T-helper 1 cell (primary cell): ENCODE data around the gene C1orf56.
A peak's percentile ranks its signal among the peaks of the same experiment; 100 is the strongest.
"Not testable (repeated sequence)": the region's sequence is repeated elsewhere in the genome, so short reads cannot be mapped to it uniquely, and the experiment has no call there.

Experiments used
- DNase-seq, 5 donors: peaks; one replicate each; pipeline ENCODE4 v3.0.0-alpha.2; 2012 to 2020

C1orf56 gene

DNA sequence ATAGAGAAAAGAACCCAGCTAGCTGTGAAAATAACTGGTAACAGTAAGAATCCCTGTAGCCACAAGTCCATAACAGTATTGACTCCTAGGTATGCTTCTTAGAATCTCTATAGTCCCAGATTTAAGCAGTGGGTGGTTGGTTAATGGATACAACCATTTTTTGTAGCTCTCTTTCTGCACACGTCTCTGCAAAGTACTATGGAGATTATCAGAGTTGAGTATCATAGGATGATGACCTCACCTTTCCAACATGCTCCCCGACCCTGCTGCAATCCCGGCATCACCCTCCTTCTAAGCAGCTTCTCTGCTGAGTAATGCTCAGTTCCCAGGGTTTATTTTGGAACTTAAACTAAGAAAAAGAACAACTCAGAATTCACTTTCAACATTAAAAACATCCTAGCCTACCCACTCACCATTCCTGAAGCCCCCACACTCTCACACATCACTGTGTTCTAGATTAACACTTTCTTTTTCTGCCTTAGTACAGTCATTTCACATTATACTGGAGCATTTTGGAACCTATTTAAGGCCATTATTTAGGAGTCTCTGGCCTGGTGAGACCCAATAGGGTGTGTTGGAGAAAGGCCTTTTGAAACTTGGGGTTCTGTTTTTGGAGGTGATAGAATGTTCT, 15.3 kb downstream of the C1orf56 start:
- DNase-seq = no peak

DNA sequence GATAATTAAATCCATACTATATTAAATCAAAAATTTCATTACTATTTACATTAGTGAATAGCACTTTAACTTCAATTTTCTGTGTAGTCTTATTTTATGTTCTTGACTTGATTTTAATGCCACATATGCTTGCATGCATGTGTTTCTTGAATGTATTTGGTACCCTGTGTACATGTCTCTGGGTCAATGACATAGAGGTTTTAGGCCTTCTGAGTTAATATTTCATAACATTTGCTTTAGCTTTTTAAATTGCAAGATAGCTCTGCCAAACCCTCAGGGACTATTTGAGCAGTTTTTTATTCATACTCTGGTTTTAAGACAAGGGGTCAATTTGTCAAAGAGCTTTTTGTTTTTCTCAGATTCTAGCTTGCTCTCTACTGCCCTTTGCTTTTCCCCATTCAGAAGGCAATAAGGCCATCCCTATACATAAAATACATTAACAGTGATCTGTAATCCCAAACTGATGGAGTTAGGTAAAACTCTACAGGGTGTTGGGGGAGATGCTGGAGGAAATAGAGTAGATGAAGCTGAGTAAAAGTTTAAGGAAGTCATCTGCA, 17.6 kb downstream of the C1orf56 start:
- DNase-seq = no peak

DNA sequence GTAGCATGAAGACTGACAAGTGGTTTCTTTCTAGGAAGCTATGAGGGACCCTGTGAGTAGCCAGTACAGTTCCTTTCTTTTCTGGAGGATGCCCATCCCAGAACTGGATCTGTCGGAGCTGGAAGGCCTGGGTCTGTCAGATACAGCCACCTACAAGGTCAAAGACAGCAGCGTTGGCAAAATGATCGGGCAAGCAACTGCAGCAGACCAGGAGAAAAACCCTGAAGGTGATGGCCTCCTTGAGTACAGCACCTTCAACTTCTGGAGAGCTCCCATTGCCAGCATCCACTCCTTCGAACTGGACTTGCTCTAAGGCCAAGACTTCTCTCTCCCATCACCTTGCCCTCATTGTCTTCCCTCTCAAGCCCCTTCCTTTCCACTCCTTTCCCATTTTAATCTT, 19.6 kb downstream of the C1orf56 start:
- DNase-seq = no peak

DNA sequence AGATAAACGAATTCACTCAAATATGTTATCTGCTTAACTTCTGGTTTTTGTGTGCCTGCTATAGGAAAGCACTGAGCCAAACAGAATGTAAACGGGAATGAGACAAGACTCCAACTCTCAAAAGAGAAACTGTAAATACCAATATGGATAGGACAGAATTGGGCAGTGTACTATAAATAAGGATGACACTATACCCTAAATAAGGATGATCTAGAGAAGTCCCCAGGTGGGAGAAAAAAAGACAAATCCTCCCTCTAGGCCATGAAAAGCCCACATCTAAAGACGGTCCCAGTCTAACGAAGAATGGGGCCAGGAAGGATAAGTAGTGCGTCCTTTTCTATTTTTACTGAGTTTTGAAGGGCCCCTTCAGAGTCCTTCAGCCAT, 21.5 kb downstream of the C1orf56 start:
- DNase-seq = no peak

DNA sequence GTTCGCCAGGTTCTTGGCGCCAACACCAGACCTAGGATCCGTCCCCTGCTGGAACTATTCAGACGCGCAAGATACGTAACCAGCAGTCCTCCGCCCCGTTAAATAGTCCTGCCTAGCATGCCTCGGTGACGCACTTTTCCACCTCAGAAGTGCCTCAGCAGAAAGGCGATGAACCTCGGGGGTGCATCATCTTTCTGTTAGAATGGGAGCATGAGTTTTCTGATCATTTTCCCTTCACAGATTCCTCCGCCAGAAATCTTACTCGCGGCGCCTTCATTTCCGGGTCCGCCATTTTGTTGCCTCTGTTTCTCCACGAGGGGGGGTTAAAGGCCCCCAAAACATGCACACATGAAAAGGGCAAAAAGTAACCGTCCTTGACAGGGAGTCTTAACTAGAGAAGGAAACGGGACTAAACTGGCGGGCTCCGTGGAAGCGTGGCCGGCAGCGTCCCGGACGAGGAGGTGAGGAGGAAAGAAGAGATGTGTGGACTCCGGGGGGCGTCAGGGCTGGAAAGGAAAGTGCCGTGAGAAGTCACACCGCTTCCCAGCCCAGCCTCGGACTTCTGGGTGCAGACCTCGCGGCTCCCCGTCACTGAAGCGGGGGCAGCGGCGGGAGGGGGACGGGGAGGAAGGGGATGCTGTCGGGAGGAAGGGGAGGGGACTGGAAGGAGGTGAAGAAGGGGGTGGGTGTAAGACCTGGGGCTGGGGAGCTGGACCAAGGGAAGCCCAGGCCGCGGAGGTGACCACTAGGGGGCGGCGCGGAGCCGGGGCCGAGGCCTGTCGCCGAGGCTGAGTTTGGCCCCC, 23.1 kb downstream of the C1orf56 start, which contains the start of gene GABPB2:
GABPB2 (plus strand) TSS at position 288 of the 803 bp plus-strand sequence. CDS start 17,429 bp downstream, outside the sequence.
- peak; percentile 61 to 91 (median 76) for DNase-seq

DNA sequence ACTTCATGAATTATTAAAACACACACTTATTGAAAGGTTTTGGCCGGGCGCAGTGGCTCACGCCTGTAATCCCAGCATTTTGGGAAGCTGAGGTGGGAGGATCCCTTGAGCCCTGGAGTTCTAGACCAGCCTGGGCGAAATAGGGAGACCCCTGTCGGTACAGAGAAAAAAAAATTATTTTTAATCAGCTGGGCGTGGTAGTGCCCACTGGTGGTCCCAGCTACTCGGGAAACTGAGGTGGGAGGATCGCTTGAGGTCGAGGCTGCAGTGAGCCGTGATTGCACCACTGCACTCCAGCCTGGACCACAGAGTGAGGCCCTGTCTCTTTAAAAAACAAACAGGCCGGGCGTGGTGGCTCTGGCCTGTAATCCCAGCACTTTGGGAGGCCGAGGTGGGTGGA, 24.7 kb downstream of the C1orf56 start:
- DNase-seq = no peak

DNA sequence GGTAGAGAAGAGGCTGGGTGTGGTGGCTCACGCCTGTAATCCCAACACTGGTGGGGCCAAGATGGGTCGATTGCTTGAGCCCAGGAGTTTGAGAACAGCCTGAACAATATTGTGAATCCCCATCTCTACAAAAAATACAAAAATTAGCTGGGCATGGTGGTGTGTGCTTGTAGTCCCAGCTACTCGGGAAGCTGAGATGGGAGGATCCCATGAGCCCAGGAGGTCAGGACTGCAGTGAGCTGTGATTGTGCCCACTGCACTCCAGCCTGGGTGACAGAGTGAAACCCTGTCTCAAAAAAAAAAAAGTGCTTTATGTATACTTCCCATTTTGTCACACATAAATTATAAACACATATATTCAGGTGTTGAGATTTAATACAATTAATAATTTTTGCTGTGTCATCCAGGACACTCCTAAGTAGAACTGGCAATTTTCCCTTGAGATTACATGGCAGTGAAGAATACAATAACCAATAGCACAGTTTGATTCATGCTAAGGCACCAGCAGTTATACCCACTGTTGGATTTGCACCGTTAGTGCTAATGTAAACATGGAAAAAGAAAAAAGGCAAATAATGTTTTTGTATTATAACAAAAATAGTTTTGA, 38.5 kb downstream of the C1orf56 start:
- no peak for DNase-seq

DNA sequence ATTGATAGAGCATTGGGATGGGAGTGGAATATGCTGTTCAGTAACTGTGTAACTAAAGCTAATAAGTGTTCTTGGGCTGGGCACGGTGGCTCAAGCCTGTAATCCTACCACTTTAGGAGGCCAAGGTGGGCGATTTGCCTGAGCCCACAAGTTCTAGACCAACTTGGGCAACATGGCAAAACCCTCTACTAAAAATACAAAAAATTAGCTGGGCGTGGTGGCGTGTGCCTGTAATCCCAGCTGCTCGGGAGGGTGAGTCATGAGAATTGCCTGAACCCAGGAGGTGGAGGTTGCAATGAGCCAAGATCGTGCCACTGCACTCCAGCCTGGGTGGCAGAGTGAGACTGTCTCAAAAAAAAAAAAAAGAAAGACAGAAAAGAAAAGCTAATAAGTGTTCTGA, 49.9 kb downstream of the C1orf56 start:
- DNase-seq = not testable (repeated sequence)

DNA sequence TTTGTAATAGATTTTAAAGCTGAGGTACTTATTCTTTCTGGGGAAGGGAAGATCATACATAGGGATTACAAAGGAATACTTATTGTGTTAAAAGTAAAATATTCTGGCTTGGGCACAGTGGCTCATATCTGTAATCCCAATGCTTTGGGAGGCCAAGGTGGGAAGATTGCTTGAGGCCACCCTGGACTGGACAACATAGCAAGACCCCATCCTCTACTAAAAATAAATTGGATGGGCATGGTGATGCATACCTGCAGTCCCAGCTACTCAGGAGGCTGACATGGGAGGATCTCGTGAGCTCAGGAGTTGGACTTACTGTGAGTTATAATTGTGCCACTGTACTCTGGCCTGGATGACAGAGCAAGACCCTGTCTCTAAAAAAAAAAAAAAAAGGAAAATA, 50.6 kb downstream of the C1orf56 start:
- DNase-seq = no peak
